Activated CD4-positive, alpha-beta T cell treated with anti-CD3 and anti-CD28 coated beads, Interleukin-2, amount 10 ng/mL, durations not matched to agents 24 days and 14 days (primary cell): ENCODE results near the gene RAB3C. TPM values are rescaled to one million over a fixed set of nuclear protein-coding genes. Genes with fewer than 3 reads are reported as not detected.

Experiments used
- DNase-seq: peaks from one replicate; pipeline ENCODE4 v3.0.0; 2022
- H3K27ac Mint-ChIP-seq: one replicate; pipeline ENCODE4 v1.8.0; 2022; ENCODE audit warnings: mild to moderate bottlenecking, mixed read lengths
- H3K27me3 Mint-ChIP-seq: one replicate; pipeline ENCODE4 v1.8.0; 2022; ENCODE audit warnings: mixed read lengths
- H3K36me3 Mint-ChIP-seq: one replicate; pipeline ENCODE4 v1.8.0; 2022; ENCODE audit warnings: low read depth, mild to moderate bottlenecking, mixed read lengths
- H3K4me1 Mint-ChIP-seq: one replicate; pipeline ENCODE4 v1.8.0; 2021; ENCODE audit warnings: mixed read lengths
- H3K4me3 Mint-ChIP-seq: one replicate; pipeline ENCODE4 v1.8.0; 2022; ENCODE audit warnings: mild to moderate bottlenecking, moderate library complexity, mixed read lengths
- H3K9me3 Mint-ChIP-seq: one replicate; pipeline ENCODE4 v1.8.0; 2021; ENCODE audit warnings: mixed read lengths
- intact Hi-C: fragments of 100-400 bp; cut with micrococcal nuclease; formaldehyde crosslinking; loops from one replicate; pipeline ENCODE4 v1.15.1; 2023
- total RNA-seq: library from RNA; stranded (reverse); gene quantifications from 2 replicates; pipeline ENCODE4 v1.2.3, GENCODE V29; 2022

Gene RAB3C
- total RNA-seq, 1 donor from 2014 or later: not detected

GRCh38 chr5:58711965-58712364 is 129.1 kb downstream of the RAB3C start:
- H3K36me3 Mint-ChIP-seq: no peaks in the 10 kb centered on the region

DNA sequence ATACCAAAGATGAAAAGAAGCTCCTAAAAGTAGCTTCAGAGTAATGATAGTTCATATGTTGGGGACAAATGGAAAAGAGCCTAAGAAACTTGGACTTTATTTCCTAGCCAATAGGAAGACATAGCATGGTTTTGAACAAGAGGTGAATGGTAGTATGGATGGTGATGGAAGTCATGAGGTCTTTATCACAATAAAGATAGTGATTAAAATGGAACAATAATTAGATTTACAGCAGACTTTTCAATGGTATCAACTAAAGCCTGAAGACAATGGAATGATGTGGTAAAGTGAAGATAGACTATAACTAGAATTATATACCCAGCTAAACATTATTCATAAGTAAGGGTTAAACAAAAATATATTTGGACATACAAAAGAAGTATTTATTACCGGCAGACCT is 131.2 kb downstream of the RAB3C start:
- no peaks in the 10 kb centered on the region for H3K4me1 Mint-ChIP-seq
- no peak overlapping the region for H3K4me3 Mint-ChIP-seq
- H3K9me3 Mint-ChIP-seq: peaks cover 6% of the 10 kb centered on the region
- H3K27me3 Mint-ChIP-seq: peaks cover 6% of the 10 kb centered on the region
- intact Hi-C loops: no loop called here
- no peaks in the 10 kb centered on the region for H3K36me3 Mint-ChIP-seq
- no peak overlapping the region for H3K27ac Mint-ChIP-seq
- DNase-seq: no peak

More at GRCh38 chr5:58711965-58712364, 129.1 kb downstream of the RAB3C start:
- Mint-ChIP-seq H3K27ac (no peak overlapping the region), H3K9me3 (peaks cover 6% of the 10 kb centered on the region), H3K4me3 (no peak overlapping the region), H3K4me1 (no peaks in the 10 kb centered on the region), H3K27me3 (peaks cover 4% of the 10 kb centered on the region)
- intact Hi-C loops: no loop called here
- no peak for DNase-seq

DNA sequence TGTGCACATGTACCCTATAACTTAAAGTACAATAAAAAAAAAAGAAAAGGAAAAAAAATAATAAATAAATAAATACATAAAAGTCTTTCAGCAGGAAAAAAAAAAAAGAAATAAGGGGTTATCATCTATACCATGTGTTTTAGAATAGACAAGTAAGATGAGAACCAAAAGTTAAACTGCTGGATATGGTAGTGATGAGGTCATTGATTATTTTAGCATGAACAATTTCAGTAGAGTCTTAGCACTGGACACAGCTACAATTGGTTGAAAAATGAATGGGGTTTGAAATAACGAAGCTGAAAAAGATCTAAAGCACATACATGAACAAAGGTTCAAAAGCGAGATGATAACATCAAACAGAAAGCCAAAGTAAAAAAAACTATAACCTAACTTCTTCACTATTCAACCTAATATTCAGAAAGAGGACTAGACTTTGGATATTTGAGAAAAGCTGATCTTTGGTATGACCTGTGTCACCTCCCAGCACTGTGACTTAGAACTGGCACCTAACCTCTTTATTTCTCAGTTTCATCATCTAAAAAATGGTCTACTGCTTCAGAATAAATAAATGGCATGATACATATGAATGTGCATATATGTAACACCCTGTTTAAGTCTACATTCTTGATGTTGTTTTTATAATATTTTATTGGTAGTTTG is 133.3 kb downstream of the RAB3C start:
- H3K36me3 Mint-ChIP-seq: no peaks in the 10 kb centered on the region
- no peak for DNase-seq
- no peak overlapping the region for H3K4me3 Mint-ChIP-seq
- H3K27me3 Mint-ChIP-seq: peaks cover 9% of the 10 kb centered on the region
- peaks cover 6% of the 10 kb centered on the region for H3K9me3 Mint-ChIP-seq
- intact Hi-C loops: no loop called here
- H3K27ac Mint-ChIP-seq: no peak overlapping the region
- no peaks in the 10 kb centered on the region for H3K4me1 Mint-ChIP-seq

- peaks cover 9% of the 10 kb centered on the region for H3K27me3 Mint-ChIP-seq
- intact Hi-C loops: no loop called here
- H3K4me3 Mint-ChIP-seq: no peak overlapping the region
- H3K9me3 Mint-ChIP-seq: peaks cover 6% of the 10 kb centered on the region
- H3K27ac Mint-ChIP-seq: no peak overlapping the region
- no peaks in the 10 kb centered on the region for H3K4me1 Mint-ChIP-seq
- H3K36me3 Mint-ChIP-seq: no peaks in the 10 kb centered on the region
- no peak for DNase-seq
Observed at GRCh38 chr5:58716713-58717112, 133.8 kb downstream of the RAB3C start.

DNA sequence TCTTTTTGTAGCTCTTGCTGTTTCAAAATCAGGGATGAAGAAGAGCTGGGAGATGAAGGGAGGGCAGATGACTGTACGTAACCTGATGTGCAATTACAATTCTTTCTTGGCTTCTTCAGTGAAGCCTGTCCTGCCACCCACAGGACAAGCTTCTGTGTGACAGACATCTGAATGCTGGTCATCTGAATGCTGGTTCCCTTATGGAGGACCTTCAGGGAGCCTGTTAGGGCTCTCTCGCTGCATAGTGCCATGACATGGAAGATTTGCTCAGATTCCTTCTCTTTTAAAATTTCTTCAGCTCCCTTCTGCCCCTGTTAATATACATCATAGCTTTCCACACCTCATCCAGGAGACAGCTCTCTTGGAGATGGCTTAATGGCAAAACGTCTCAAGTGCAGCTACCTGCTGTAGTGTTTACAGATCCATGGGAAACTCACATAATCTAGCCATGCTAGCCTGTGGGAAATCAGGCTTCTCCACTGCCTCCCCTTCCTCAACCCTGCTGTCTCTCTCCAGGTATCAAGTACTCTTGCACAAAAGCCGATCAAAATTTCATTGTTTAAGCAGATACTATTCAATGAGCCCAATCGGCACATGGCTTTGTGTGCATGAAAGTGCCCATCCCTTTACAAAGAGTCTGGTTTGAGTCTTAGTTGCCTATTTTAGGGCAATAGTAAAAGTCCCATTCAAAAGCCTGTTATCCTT is 134.6 kb downstream of the RAB3C start:
- intact Hi-C loops: no loop called here
- H3K4me3 Mint-ChIP-seq: no peak overlapping the region
- no peaks in the 10 kb centered on the region for H3K4me1 Mint-ChIP-seq
- H3K36me3 Mint-ChIP-seq: no peaks in the 10 kb centered on the region
- no peak for DNase-seq
- no peak overlapping the region for H3K27ac Mint-ChIP-seq
- peaks cover 12% of the 10 kb centered on the region for H3K27me3 Mint-ChIP-seq
- H3K9me3 Mint-ChIP-seq: peaks cover 6% of the 10 kb centered on the region

GRCh38 chr5:58718269-58718978 is 135.5 kb downstream of the RAB3C start:
- Mint-ChIP-seq H3K4me1 (no peaks in the 10 kb centered on the region), H3K27ac (no peak overlapping the region), H3K27me3 (peaks cover 16% of the 10 kb centered on the region), H3K9me3 (peaks cover 6% of the 10 kb centered on the region), H3K36me3 (no peaks in the 10 kb centered on the region), H3K4me3 (no peak overlapping the region)
- no peak for DNase-seq
- intact Hi-C loops: no loop called here

- intact Hi-C loops: no loop called here
- Mint-ChIP-seq H3K4me1 (no peaks in the 10 kb centered on the region), H3K4me3 (no peak overlapping the region), H3K27me3 (peaks cover 14% of the 10 kb centered on the region), H3K36me3 (no peaks in the 10 kb centered on the region), H3K27ac (no peak overlapping the region), H3K9me3 (no peaks in the 10 kb centered on the region)
- no peak for DNase-seq
Observed at GRCh38 chr5:58722160-58722559, 139.3 kb downstream of the RAB3C start.

GRCh38 chr5:58724992-58725391 is 142.1 kb downstream of the RAB3C start:
- Mint-ChIP-seq H3K4me1 (no peaks in the 10 kb centered on the region), H3K9me3 (no peaks in the 10 kb centered on the region), H3K27ac (no peak overlapping the region), H3K4me3 (no peak overlapping the region), H3K36me3 (no peaks in the 10 kb centered on the region), H3K27me3 (peaks cover 10% of the 10 kb centered on the region)
- intact Hi-C loops: no loop called here
- DNase-seq: no peak

- DNase-seq: no peak
- Mint-ChIP-seq H3K36me3 (no peaks in the 10 kb centered on the region), H3K27me3 (peaks cover 5% of the 10 kb centered on the region), H3K27ac (no peak overlapping the region), H3K9me3 (no peaks in the 10 kb centered on the region), H3K4me1 (no peaks in the 10 kb centered on the region), H3K4me3 (no peak overlapping the region)
- intact Hi-C loops: no loop called here
Observed at GRCh38 chr5:58731641-58732040, 148.8 kb downstream of the RAB3C start.

GRCh38 chr5:58735637-58736036 is 152.8 kb downstream of the RAB3C start:
- Mint-ChIP-seq H3K4me1 (no peaks in the 10 kb centered on the region), H3K27ac (no peak overlapping the region), H3K27me3 (peaks cover 7% of the 10 kb centered on the region), H3K36me3 (no peaks in the 10 kb centered on the region), H3K4me3 (no peak overlapping the region), H3K9me3 (no peaks in the 10 kb centered on the region)
- intact Hi-C loops: no loop called here
- no peak for DNase-seq

GRCh38 chr5:58736214-58736613 is 153.3 kb downstream of the RAB3C start:
- intact Hi-C loops: no loop called here
- H3K4me3 Mint-ChIP-seq: no peak overlapping the region

GRCh38 chr5:58737671-58738070 is 154.8 kb downstream of the RAB3C start:
- H3K4me3 Mint-ChIP-seq: no peak overlapping the region
- DNase-seq: no peak
- no peak overlapping the region for H3K27ac Mint-ChIP-seq
- no peaks in the 10 kb centered on the region for H3K9me3 Mint-ChIP-seq
- intact Hi-C loops: no loop called here
- no peaks in the 10 kb centered on the region for H3K36me3 Mint-ChIP-seq
- H3K27me3 Mint-ChIP-seq: peaks cover 2% of the 10 kb centered on the region
- no peaks in the 10 kb centered on the region for H3K4me1 Mint-ChIP-seq

More at GRCh38 chr5:58736214-58736613, 153.3 kb downstream of the RAB3C start:
- no peaks in the 10 kb centered on the region for H3K4me1 Mint-ChIP-seq
- peaks cover 4% of the 10 kb centered on the region for H3K27me3 Mint-ChIP-seq
- no peaks in the 10 kb centered on the region for H3K36me3 Mint-ChIP-seq
- no peaks in the 10 kb centered on the region for H3K9me3 Mint-ChIP-seq
- DNase-seq: no peak
- no peak overlapping the region for H3K27ac Mint-ChIP-seq

DNA sequence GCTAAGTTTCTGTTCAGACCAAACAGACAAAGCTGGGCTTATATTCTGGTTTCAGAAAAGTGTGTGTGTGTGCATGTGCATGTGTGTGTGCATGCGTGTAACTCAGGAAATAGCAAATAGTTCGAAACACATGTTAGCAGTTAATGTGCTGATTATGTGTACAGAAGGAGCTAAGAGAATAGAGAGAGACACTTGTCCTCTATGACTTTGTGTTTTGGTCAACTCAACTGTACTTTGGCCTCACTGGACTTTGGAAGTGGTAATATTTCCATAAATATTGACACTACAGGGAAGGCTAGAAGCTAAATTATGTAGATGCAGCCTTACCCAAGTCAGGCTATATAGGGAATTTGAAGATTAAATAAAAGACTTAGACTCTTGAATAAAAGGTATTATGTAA is 155.5 kb downstream of the RAB3C start:
- Mint-ChIP-seq H3K4me3 (no peak overlapping the region), H3K4me1 (no peaks in the 10 kb centered on the region), H3K27me3 (peaks cover 2% of the 10 kb centered on the region), H3K9me3 (no peaks in the 10 kb centered on the region), H3K36me3 (no peaks in the 10 kb centered on the region), H3K27ac (no peak overlapping the region)
- no peak for DNase-seq
- intact Hi-C loops: no loop called here

DNA sequence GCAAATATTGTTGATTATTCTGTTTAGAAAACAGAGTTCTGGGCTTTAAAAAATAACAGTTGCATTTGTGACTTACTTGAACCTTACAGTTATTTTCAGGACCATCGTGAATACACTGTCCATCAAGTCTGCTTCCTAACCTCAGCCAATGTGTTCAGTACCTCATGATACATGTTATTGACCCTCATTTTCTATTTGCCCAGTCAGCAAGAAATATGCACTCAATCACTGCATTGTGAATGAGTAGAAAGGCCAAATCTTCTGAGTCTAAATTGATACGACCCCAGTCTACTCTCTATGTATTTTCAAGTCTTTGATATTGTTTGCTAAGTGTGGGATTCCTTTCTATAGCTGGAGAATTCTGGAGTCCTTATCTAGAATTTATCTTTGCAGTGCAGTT is 156.2 kb downstream of the RAB3C start:
- DNase-seq: no peak
- Mint-ChIP-seq H3K4me1 (no peaks in the 10 kb centered on the region), H3K9me3 (no peaks in the 10 kb centered on the region), H3K4me3 (no peak overlapping the region), H3K36me3 (no peaks in the 10 kb centered on the region), H3K27ac (no peak overlapping the region), H3K27me3 (peaks cover 4% of the 10 kb centered on the region)
- intact Hi-C loops: no loop called here
